Neutrophil (primary cell): ENCODE measurements around the gene COL11A1.

Source experiments
- H3K27ac ChIP-seq: fragments of 200-600 bp; sonication (generic); 2 replicates; pipeline ENCODE4 v1.5.1; 2016; ENCODE audit warnings: mild to moderate bottlenecking, moderate library complexity
- H3K27me3 ChIP-seq: fragments of 200-600 bp; sonication (generic); 2 replicates; pipeline ENCODE4 v1.6.0; 2016; ENCODE audit warnings: mild to moderate bottlenecking
- H3K36me3 ChIP-seq: fragments of 200-600 bp; sonication (generic); 2 replicates; pipeline ENCODE4 v1.5.1; 2017
- H3K4me1 ChIP-seq, 2 experiments: fragments of 200-600 bp in 1 of 2; sonication (generic) in 1 of 2; 1 replicate in 1 of 2; 2 replicates in 1 of 2; pipeline versions ENCODE4 v1.5.1 to v1.6.1; 2013 to 2016; ENCODE audit warnings: low read depth in 1 of 2, low read length in 1 of 2, mild to moderate bottlenecking in 1 of 2, moderate library complexity in 1 of 2; ENCODE audit not compliant: control insufficient read depth in 1 of 2, insufficient read depth in 1 of 2
- H3K4me3 ChIP-seq, 2 experiments: fragments of 200-600 bp in 1 of 2; sonication (generic) in 1 of 2; 1 replicate in 1 of 2; 2 replicates in 1 of 2; pipeline ENCODE4 v1.5.1; 2013 to 2016; ENCODE audit warnings: low read depth in 1 of 2, low read length in 1 of 2, mild to moderate bottlenecking in 1 of 2, moderate library complexity in 1 of 2
- H3K9me3 ChIP-seq: fragments of 200-600 bp; sonication (generic); 2 replicates; pipeline ENCODE4 v1.5.1; 2016
- CTCF ChIP-seq: fragments of 200-600 bp; sonication (generic); IDR thresholded peaks from 2 replicates; pipeline ENCODE4 v1.5.1; 2016; ENCODE audit warnings: antibody characterized with exemption

The COL11A1 gene

DNA sequence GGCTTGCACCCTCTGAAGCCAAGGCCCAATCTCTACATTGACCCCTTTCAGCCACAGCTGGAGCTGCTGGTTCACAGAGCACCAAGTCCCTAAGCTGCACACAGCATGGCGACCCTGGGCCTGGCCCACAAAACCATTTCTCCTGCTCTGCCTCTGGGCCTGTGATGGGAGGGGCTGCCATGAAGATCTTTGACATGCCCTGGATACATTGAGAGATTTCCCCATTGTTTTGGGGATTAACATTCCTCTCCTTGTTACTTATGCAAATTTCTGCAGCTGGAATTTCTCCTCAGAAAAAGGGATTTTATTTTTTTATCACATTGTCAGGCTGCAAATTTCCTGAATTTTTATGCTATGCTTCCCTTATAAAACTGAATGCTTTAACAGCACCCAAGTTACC is 235.8 kb downstream of the COL11A1 start:
- Histone ChIP-seq H3K27ac (no peak overlapping the region), H3K27me3 (no peaks in the 10 kb centered on the region), H3K36me3 (no peaks in the 10 kb centered on the region), H3K9me3 (no peaks in the 10 kb centered on the region), H3K4me3 (no peak overlapping the region), H3K4me1 (no peaks in the 10 kb centered on the region)
- no peak for TF ChIP-seq CTCF

GRCh38 chr1:102872097-102872496 is 236.2 kb downstream of the COL11A1 start:
- Histone ChIP-seq H3K27ac (no peak overlapping the region), H3K27me3 (no peaks in the 10 kb centered on the region), H3K36me3 (no peaks in the 10 kb centered on the region), H3K4me3 (no peak overlapping the region), H3K9me3 (no peaks in the 10 kb centered on the region), H3K4me1 (no peaks in the 10 kb centered on the region)
- TF ChIP-seq CTCF = no peak

DNA sequence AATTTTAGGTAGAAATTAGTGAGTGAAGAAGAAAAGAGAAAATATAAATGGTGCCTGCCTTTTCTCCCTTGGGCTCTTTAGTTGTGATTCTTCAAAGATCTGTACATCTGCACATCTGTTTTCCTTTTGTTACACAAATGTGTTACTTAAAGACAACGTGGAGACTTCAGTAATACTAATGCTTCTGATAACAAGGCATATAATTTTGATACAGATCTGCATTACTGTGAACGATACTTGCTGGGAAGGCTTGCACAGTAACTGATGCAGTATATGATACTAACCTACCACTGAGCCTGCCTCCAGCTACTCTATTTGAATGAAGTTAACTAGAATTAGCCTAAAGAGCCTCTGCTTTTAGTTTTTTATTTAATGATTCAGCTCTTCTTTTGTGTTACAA is 244.6 kb downstream of the COL11A1 start:
- Histone ChIP-seq H3K9me3 (no peaks in the 10 kb centered on the region), H3K4me1 (no peaks in the 10 kb centered on the region), H3K36me3 (no peaks in the 10 kb centered on the region), H3K4me3 (no peak overlapping the region), H3K27me3 (no peaks in the 10 kb centered on the region), H3K27ac (no peak overlapping the region)
- TF ChIP-seq CTCF = no peak

DNA sequence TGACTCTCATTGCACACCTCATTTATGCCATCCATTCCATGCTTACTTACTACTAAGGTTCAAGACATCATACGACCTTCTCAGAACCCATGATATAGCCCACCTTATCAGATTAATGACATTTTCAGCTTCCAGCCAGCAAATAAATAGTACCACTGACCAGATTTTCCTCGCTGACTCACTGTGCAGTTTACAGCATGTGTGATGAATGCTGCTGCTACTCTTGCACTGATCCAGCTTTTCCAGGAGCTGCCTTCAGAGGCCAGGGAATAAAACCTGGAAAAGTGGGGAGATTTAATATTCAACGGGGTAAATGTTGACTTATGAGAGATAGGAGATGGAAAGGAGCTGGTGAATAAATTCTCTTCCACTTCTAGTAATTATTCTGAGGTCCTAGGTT is 247.1 kb downstream of the COL11A1 start:
- Histone ChIP-seq H3K9me3 (no peaks in the 10 kb centered on the region), H3K27ac (no peak overlapping the region), H3K4me3 (no peak overlapping the region), H3K36me3 (no peaks in the 10 kb centered on the region), H3K4me1 (no peaks in the 10 kb centered on the region), H3K27me3 (no peaks in the 10 kb centered on the region)
- TF ChIP-seq CTCF = no peak

- H3K9me3 ChIP-seq = no peaks in the 10 kb centered on the region
- no peaks in the 10 kb centered on the region for H3K27me3 ChIP-seq
- H3K36me3 ChIP-seq = no peaks in the 10 kb centered on the region
- no peaks in the 10 kb centered on the region for H3K4me1 ChIP-seq
- no peak overlapping the region for H3K4me3 ChIP-seq
- H3K27ac ChIP-seq = no peak overlapping the region
- no peak for TF ChIP-seq CTCF
These were observed 249.6 kb downstream of the COL11A1 start for GRCh38 chr1:102858695-102859094.

GRCh38 chr1:102857251-102857650 is 251.1 kb downstream of the COL11A1 start:
- Histone ChIP-seq H3K36me3 (no peaks in the 10 kb centered on the region), H3K4me1 (no peaks in the 10 kb centered on the region), H3K9me3 (no peaks in the 10 kb centered on the region), H3K4me3 (no peak overlapping the region), H3K27ac (no peak overlapping the region), H3K27me3 (no peaks in the 10 kb centered on the region)
- no peak for TF ChIP-seq CTCF
